ENCODE data around the gene ZNF410. TPM values are rescaled to one million over a fixed set of nuclear protein-coding genes. Genes with fewer than 3 reads are reported as not detected.

ZNF410 gene
- total RNA-seq, 2 donors from 2014 or later, result 92.7 to 97.8 TPM

DNA sequence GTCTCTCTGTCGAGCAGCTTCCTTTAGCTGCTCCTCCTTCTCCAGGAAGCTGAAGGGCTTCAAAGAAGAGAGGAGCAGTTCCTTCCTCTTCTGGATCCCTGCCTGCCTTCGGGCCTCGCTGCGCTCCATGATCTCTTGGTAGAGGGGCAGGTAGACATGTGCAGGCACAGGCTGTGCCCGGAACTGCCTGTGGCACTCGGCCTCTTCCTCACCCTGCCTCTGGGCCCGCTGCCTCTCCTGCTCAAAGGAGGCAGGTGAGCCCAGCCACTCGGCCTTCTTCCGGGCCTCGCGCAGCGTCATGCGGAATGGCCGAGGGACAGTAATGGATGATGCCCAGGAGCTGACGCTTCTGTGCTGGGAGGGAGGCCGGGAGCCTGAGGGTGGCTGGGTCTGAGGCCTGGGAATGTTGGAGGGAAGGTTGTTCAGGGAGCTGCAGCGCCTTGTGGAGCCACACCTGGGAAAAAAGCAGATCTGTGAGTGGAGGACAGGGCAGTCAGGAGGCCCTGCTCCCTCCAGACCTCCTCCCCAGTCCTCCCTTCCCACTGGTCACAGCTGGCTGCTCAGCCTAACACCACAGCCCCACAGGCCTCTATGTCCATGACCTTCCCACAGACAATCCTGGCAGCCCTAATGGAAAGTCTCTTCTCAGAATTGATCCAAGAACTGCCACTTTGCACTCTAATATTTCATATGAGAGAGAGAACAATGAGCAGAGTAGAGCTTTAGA, 57.9 kb downstream of the ZNF410 start:
- peaks cover 10% of the 10 kb centered on the region for H3K4me1 Mint-ChIP-seq
- H3K36me3 Mint-ChIP-seq (ENCODE audit: low read depth), result peaks cover 8% of the 10 kb centered on the region
- H3K27ac Mint-ChIP-seq, result no peak overlapping the region
- H3K27me3 Mint-ChIP-seq, result no peaks in the 10 kb centered on the region
- no peak overlapping the region for H3K4me3 Mint-ChIP-seq
- DNase-seq (no peak), ATAC-seq (no peak)
- H3K9me3 ChIP-seq (ENCODE audit: control insufficient read depth, low read length, poor library complexity, severe bottlenecking), result no peaks in the 10 kb centered on the region

DNA sequence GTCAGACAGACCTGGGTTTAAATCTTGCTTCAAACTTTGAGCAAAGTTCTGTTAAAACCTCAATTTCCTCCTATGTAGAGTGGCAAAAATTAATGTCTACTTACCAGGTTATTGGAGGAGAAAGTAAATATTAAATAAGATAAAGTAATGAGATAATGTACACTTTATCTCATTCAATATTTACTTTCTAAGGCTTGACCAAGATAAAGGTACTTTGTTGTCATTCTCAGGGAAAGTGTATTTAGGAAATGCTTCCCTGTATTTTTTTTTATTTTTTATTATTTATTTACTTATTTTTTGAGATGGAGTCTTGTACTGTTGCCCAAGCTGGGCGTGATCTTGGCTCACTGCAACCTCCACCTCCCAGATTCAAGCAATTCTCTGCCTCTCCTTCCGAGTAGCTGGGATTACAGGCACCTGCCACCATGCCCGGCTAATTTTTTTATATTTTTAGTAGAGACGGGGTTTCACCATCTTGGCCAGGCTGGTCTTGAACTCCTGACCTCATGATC, 58.6 kb downstream of the ZNF410 start:
- peaks cover 12% of the 10 kb centered on the region for H3K4me1 Mint-ChIP-seq
- H3K9me3 ChIP-seq (ENCODE audit: control insufficient read depth, low read length, poor library complexity, severe bottlenecking), result no peaks in the 10 kb centered on the region
- H3K27me3 Mint-ChIP-seq, result no peaks in the 10 kb centered on the region
- peaks cover 8% of the 10 kb centered on the region for H3K36me3 Mint-ChIP-seq (ENCODE audit: low read depth)
- H3K27ac Mint-ChIP-seq, result no peak overlapping the region
- ATAC-seq (no peak), DNase-seq (no peak)
- H3K4me3 Mint-ChIP-seq, result no peak overlapping the region

DNA sequence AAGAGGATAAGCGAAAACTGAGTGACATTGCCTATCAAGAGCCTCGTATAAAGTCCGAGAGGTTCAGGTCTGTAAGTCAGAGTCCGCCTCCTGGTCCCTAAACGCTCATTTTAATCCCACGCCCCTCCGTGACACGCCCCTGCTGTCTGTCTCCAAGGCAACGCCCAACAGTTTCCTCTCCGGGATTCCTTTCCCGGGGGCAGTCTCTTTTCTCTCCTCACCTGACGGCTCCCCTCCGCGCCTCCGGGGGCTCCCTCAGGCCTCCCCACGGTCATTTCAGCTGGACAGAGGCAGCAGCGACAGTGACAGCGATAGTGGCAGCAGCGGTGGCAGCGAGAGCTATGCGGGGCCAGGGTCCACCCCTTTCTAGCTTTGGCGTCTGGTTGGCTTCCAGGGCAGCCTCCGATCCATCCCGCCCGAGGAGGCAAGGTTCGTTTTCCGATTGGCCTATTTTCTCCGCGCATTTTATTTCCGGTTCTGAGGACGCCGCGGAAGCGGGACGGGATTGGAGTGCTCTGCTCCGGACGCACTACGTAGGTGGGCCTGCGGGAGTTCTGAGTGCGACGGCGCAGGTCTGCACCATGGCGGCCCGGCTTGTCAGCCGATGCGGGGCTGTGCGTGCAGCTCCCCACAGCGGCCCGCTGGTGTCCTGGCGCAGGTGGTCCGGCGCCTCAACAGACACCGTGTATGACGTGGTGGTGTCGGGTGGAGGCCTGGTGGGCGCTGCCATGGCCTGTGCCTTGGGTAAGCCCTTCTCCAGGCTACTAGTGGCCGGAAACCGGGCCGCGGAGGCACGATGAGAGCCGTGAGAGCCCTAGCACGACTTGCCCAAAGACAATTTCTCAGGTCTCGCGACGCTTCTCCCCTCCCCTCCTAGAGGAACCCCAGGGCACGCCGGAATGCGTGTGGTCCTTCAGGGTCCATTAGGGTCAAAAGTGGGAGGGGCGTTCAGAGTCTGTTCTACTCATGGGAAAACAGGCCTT, 63.4 kb downstream of the ZNF410 start, which contains the start of the genes COQ6 and FAM161B:
TSS of gene COQ6 (plus strand) at position 551 of the 983 bp plus-strand sequence. CDS start at position 582, 31 bp downstream.
TSS of gene FAM161B (minus strand) at position 343 of the 983 bp plus-strand sequence. CDS start at position 275, 68 bp downstream.
- H3K9me3 ChIP-seq (ENCODE audit: control insufficient read depth, low read length, poor library complexity, severe bottlenecking), result no peaks in the 10 kb centered on the region
- H3K4me1 Mint-ChIP-seq, result peaks cover 15% of the 10 kb centered on the region
- H3K4me3 Mint-ChIP-seq, result peak within 1 kb of the TSS; percentile 99
- peak; percentile 95 for ATAC-seq
- peaks cover 4% of the 10 kb centered on the region for H3K36me3 Mint-ChIP-seq (ENCODE audit: low read depth)
- no peaks in the 10 kb centered on the region for H3K27me3 Mint-ChIP-seq
- DNase-seq, result peak; percentile 84 to 88 (median 85)
- H3K27ac Mint-ChIP-seq, result peak within 1 kb of the TSS; percentile 95

DNA sequence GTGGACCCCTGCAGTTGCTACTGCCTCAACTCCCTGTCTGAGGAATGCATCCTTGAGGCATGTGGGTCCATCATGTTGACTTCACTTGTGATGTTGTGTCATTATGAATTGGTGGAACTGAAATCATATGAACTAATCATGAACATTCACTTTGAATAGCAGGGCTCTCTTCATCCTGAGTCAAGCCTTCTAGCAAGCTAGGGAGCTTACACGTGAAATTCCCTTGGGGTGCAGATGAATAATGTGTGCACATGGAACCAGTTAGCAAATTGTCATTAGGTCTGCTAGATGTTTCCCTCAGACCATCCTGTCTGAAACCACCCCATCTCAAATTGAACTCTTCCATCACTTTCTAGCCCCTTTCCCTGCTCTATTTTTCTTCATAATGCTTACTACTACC, 67.1 kb downstream of the ZNF410 start:
- no peak overlapping the region for H3K4me3 Mint-ChIP-seq
- peaks cover 7% of the 10 kb centered on the region for H3K36me3 Mint-ChIP-seq (ENCODE audit: low read depth)
- H3K27me3 Mint-ChIP-seq, result no peaks in the 10 kb centered on the region
- no peaks in the 10 kb centered on the region for H3K9me3 ChIP-seq (ENCODE audit: control insufficient read depth, low read length, poor library complexity, severe bottlenecking)
- no peak overlapping the region for H3K27ac Mint-ChIP-seq
- DNase-seq (no peak), ATAC-seq (no peak)
- H3K4me1 Mint-ChIP-seq, result peaks cover 11% of the 10 kb centered on the region

GRCh38 chr14:73955674-73956073, 69.0 kb downstream of the ZNF410 start:
- DNase-seq (no peak), ATAC-seq (no peak)
- peaks cover 10% of the 10 kb centered on the region for H3K36me3 Mint-ChIP-seq (ENCODE audit: low read depth)
- H3K4me1 Mint-ChIP-seq, result peaks cover 7% of the 10 kb centered on the region
- H3K4me3 Mint-ChIP-seq, result no peak overlapping the region
- H3K9me3 ChIP-seq (ENCODE audit: control insufficient read depth, low read length, poor library complexity, severe bottlenecking), result no peaks in the 10 kb centered on the region
- no peaks in the 10 kb centered on the region for H3K27me3 Mint-ChIP-seq
- H3K27ac Mint-ChIP-seq, result no peak overlapping the region

GRCh38 chr14:73958591-73958990, 71.9 kb downstream of the ZNF410 start:
- Mint-ChIP-seq H3K27me3 (no peaks in the 10 kb centered on the region), H3K4me3 (no peak overlapping the region), H3K36me3 (ENCODE audit: low read depth) (peaks cover 12% of the 10 kb centered on the region), H3K4me1 (no peaks in the 10 kb centered on the region), H3K27ac (no peak overlapping the region)
- no peaks in the 10 kb centered on the region for H3K9me3 ChIP-seq (ENCODE audit: control insufficient read depth, low read length, poor library complexity, severe bottlenecking)
- no peak for ATAC-seq
- no peak for DNase-seq

DNA sequence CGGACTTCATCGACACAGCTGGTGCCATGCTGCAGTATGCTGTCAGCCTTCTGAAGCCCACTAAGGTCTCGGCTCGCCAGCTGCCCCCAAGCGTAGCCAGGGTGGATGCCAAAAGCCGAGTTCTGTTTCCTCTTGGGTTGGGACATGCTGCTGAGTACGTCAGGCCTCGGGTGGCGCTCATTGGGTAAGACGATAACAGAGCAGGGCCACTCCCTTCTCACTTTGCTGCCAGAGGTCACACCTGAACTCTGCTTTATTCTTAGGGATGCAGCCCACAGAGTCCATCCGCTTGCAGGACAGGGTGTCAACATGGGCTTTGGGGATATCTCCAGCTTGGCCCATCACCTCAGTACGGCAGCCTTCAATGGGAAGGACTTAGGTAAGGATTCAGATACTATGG, 74.5 kb downstream of the ZNF410 start:
- DNase-seq, result no peak
- Mint-ChIP-seq H3K4me3 (no peak overlapping the region), H3K27ac (no peak overlapping the region), H3K27me3 (no peaks in the 10 kb centered on the region), H3K4me1 (no peaks in the 10 kb centered on the region), H3K36me3 (ENCODE audit: low read depth) (peaks cover 8% of the 10 kb centered on the region)
- no peak for ATAC-seq
- H3K9me3 ChIP-seq (ENCODE audit: control insufficient read depth, low read length, poor library complexity, severe bottlenecking), result no peaks in the 10 kb centered on the region

DNA sequence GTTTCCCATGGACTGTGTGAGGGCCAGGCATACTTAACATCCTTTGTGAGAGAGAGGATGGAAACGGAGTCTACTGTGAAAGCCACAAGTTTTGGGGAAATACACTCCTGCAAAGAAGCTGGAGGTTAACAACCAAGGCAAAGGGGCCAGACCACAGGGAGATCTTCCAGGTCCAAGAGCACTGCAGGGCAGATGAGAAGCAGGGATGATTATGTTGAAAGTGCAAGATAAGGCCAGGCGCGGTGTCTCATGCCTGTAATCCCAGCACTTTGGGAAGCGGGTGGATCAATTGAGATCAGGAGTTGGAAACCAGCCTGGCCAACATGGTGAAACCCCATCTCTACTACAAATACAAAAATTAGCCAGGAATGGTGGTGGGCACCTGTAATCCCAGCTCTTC, 78.6 kb downstream of the ZNF410 start:
- DNase-seq (no peak), ATAC-seq (no peak)
- Mint-ChIP-seq H3K27me3 (no peaks in the 10 kb centered on the region), H3K27ac (no peak overlapping the region), H3K4me3 (no peak overlapping the region), H3K36me3 (ENCODE audit: low read depth) (peaks cover 5% of the 10 kb centered on the region), H3K4me1 (no peaks in the 10 kb centered on the region)
- no peaks in the 10 kb centered on the region for H3K9me3 ChIP-seq (ENCODE audit: control insufficient read depth, low read length, poor library complexity, severe bottlenecking)

- no peaks in the 10 kb centered on the region for H3K36me3 Mint-ChIP-seq (ENCODE audit: low read depth)
- no peaks in the 10 kb centered on the region for H3K27me3 Mint-ChIP-seq
- H3K4me1 Mint-ChIP-seq, result no peaks in the 10 kb centered on the region
- H3K9me3 ChIP-seq (ENCODE audit: control insufficient read depth, low read length, poor library complexity, severe bottlenecking), result no peaks in the 10 kb centered on the region
- no peak overlapping the region for H3K27ac Mint-ChIP-seq
- no peak for ATAC-seq
- DNase-seq, result no peak
- no peak overlapping the region for H3K4me3 Mint-ChIP-seq
Observed at GRCh38 chr14:73968885-73969284, 82.2 kb downstream of the ZNF410 start.

DNA sequence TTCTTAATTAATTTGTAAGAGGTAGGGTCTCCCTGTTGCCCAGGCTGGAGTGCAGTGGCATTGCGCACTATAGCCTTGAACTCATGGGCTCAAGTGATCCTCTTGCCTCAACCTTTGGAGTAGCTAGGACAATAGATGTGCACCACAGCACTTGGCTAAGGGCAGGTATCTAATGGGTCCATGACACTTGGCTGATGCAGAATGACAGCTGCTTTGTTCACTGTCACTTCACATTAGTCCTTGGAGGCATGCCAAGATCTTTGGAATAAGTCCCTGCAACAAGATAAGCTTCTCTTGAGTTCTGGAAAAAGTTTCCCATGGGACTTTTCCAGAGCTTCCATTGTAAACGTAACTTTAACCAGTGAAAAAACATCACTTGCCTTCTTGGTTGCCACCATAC, 86.8 kb downstream of the ZNF410 start:
- no peaks in the 10 kb centered on the region for H3K27me3 Mint-ChIP-seq
- ATAC-seq (no peak), DNase-seq (no peak)
- H3K9me3 ChIP-seq (ENCODE audit: control insufficient read depth, low read length, poor library complexity, severe bottlenecking), result no peaks in the 10 kb centered on the region
- no peaks in the 10 kb centered on the region for H3K4me1 Mint-ChIP-seq
- no peak overlapping the region for H3K27ac Mint-ChIP-seq
- no peak overlapping the region for H3K4me3 Mint-ChIP-seq
- H3K36me3 Mint-ChIP-seq (ENCODE audit: low read depth), result peaks cover 2% of the 10 kb centered on the region

GRCh38 chr14:73976125-73976524, 89.5 kb downstream of the ZNF410 start:
- H3K36me3 Mint-ChIP-seq (ENCODE audit: low read depth), result peaks cover 6% of the 10 kb centered on the region
- H3K27me3 Mint-ChIP-seq, result no peaks in the 10 kb centered on the region
- no peak overlapping the region for H3K27ac Mint-ChIP-seq

GRCh38 chr14:73977896-73978295, 91.2 kb downstream of the ZNF410 start:
- Mint-ChIP-seq H3K27me3 (no peaks in the 10 kb centered on the region), H3K27ac (no peak overlapping the region), H3K4me1 (peaks cover 3% of the 10 kb centered on the region), H3K36me3 (ENCODE audit: low read depth) (peaks cover 6% of the 10 kb centered on the region), H3K4me3 (no peak overlapping the region)
- ATAC-seq (no peak), DNase-seq (no peak)
- no peaks in the 10 kb centered on the region for H3K9me3 ChIP-seq (ENCODE audit: control insufficient read depth, low read length, poor library complexity, severe bottlenecking)

More at GRCh38 chr14:73976125-73976524, 89.5 kb downstream of the ZNF410 start:
- Mint-ChIP-seq H3K4me3 (no peak overlapping the region), H3K4me1 (peaks cover 3% of the 10 kb centered on the region)
- no peaks in the 10 kb centered on the region for H3K9me3 ChIP-seq (ENCODE audit: control insufficient read depth, low read length, poor library complexity, severe bottlenecking)
- no peak for DNase-seq
- ATAC-seq, result no peak
